ENCODE results near the gene OAT. TPM values are rescaled to one million over a fixed set of nuclear protein-coding genes. Genes with fewer than 3 reads are reported as not detected.

Gene OAT
- total RNA-seq, 6 experiments from 2014 or later, result 126 to 158 (median 137) TPM

DNA sequence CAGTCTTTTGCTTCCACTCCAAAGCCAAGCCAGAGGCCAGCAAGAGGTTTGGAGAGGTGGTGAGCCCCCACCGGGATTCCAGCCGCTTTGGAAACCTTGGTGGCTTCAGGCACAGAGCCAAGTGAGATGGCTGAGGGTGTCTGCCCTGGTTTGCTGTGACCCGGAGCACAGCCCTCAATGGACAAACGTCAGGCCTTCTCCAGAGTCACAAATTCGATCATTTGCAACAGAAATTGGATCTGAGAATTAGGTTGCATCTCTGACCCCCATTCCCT, 32.0 kb upstream of the OAT start:
- H3K4me1 Mint-ChIP-seq (ENCODE audit: low read depth), result peaks cover 6% of the 10 kb centered on the region; the same call in 1 of the 2 replicates
- no peaks in the 10 kb centered on the region for H3K9me3 Mint-ChIP-seq
- H3K36me3 Mint-ChIP-seq (ENCODE audit: low read depth), result no peaks in the 10 kb centered on the region
- DNase-seq, result no peak
- H3K4me3 Mint-ChIP-seq, result no peak overlapping the region
- TF ChIP-seq, protein P1, sequence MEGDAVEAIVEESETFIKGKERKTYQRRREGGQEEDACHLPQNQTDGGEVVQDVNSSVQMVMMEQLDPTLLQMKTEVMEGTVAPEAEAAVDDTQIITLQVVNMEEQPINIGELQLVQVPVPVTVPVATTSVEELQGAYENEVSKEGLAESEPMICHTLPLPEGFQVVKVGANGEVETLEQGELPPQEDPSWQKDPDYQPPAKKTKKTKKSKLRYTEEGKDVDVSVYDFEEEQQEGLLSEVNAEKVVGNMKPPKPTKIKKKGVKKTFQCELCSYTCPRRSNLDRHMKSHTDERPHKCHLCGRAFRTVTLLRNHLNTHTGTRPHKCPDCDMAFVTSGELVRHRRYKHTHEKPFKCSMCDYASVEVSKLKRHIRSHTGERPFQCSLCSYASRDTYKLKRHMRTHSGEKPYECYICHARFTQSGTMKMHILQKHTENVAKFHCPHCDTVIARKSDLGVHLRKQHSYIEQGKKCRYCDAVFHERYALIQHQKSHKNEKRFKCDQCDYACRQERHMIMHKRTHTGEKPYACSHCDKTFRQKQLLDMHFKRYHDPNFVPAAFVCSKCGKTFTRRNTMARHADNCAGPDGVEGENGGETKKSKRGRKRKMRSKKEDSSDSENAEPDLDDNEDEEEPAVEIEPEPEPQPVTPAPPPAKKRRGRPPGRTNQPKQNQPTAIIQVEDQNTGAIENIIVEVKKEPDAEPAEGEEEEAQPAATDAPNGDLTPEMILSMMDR (IDR thresholded peaks at IDR 0.05), result no peak
- H3K27me3 Mint-ChIP-seq (ENCODE audit: insufficient read depth), result peaks cover 88% of the 10 kb centered on the region
- H3K27ac Mint-ChIP-seq, result no peak overlapping the region

DNA sequence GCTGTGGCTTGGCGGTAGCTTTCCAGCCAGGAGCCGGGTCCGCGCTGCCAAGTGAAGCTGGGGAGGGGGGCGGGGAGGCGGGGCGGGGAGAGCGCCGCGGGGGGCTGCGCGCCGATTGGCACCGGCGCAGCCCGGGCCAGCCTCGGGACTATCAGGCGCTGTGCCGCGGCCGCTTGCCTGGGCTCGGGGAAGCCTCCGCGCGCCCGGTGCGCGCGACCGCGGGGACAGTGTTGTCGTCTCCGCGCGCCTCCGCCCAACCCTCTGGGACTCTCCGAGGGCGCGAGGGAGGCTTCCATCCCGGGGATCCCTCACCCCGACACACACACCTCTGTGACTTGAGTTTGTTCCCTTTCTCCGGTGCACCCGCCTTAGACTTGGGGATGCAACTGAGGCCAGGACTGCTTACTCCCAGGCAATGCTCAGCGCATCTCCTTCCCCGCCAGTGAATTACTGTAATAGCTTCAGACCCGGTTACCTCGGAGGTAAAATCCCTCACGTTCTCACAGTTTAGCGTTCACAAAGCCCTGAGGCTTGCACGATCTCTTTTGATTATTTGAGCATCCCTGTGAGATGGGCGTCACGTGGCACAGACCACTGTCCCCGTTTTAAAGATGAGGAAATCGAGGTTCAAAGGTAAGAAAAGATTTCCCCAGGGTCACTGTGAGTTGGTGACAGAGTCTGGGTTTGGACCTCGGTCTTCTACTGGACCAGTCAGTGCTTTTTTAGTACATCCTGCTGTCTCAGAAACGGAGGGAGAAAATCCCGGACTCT, 31.5 kb upstream of the OAT start, which contains the start of gene NKX1-2:
Gene NKX1-2 (minus strand): TSS at position 24 of the 771 bp plus-strand sequence. CDS start 92 bp downstream, outside the sequence.
- TF ChIP-seq, protein P1 (IDR thresholded peaks at IDR 0.05), result no peak
- DNase-seq, result no peak
- Mint-ChIP-seq H3K27ac (no peak within 1 kb of the TSS), H3K36me3 (ENCODE audit: low read depth) (no peaks in the 10 kb centered on the region), H3K9me3 (no peaks in the 10 kb centered on the region), H3K4me3 (no peak within 1 kb of the TSS; the same call in 1 of the 2 replicates), H3K4me1 (ENCODE audit: low read depth) (peaks cover 6% of the 10 kb centered on the region; the same call in 1 of the 2 replicates), H3K27me3 (ENCODE audit: insufficient read depth) (peaks cover 87% of the 10 kb centered on the region)

- peaks cover 87% of the 10 kb centered on the region for H3K27me3 Mint-ChIP-seq (ENCODE audit: insufficient read depth)
- TF ChIP-seq, protein P1 (IDR thresholded peaks at IDR 0.05), result no peak
- no peaks in the 10 kb centered on the region for H3K9me3 Mint-ChIP-seq
- DNase-seq, result no peak
- no peaks in the 10 kb centered on the region for H3K36me3 Mint-ChIP-seq (ENCODE audit: low read depth)
- H3K4me1 Mint-ChIP-seq (ENCODE audit: low read depth), result peaks cover 6% of the 10 kb centered on the region; the same call in 1 of the 2 replicates
- H3K27ac Mint-ChIP-seq, result no peak overlapping the region
- H3K4me3 Mint-ChIP-seq, result no peak overlapping the region
Observed at GRCh38 chr10:124449170-124450011, 30.7 kb upstream of the OAT start.

DNA sequence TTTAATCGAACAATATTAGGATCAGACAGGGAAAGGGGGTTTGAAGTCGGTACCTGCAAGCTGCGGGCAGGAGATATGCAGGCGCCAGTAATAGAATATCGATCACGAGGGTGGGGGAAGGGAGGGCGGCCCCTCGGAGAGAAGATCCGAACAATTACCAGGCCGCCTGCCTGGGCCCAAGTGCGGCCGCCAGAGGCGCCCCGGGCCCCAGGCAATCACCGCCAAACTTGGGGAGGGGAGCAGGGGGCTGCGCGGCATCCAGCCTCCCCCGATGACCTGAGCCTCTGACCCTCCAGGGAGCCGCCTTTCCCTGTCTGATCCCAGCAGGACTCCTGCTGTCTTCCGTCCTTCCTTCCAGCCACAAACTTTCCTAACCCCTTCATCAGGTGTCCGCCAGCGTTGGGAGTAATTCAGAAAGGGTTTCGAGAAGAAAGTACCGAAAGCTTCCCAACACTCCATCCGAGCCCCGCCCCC, 30.0 kb upstream of the OAT start:
- no peak for DNase-seq
- H3K9me3 Mint-ChIP-seq, result no peaks in the 10 kb centered on the region
- TF ChIP-seq, protein P1 (IDR thresholded peaks at IDR 0.05), result 0 out of 2 replicates have a peak, but pooled peaks have one; percentile 10
- peaks cover 6% of the 10 kb centered on the region; the same call in 1 of the 2 replicates for H3K4me1 Mint-ChIP-seq (ENCODE audit: low read depth)
- H3K36me3 Mint-ChIP-seq (ENCODE audit: low read depth), result no peaks in the 10 kb centered on the region
- H3K27ac Mint-ChIP-seq, result no peak overlapping the region
- no peak overlapping the region for H3K4me3 Mint-ChIP-seq
- H3K27me3 Mint-ChIP-seq (ENCODE audit: insufficient read depth), result peaks cover 86% of the 10 kb centered on the region

- TF ChIP-seq, protein P1 (IDR thresholded peaks at IDR 0.05), result no peak
- H3K36me3 Mint-ChIP-seq (ENCODE audit: low read depth), result no peaks in the 10 kb centered on the region
- no peak for DNase-seq
- no peak overlapping the region for H3K4me3 Mint-ChIP-seq
- peaks cover 6% of the 10 kb centered on the region; the same call in 1 of the 2 replicates for H3K4me1 Mint-ChIP-seq (ENCODE audit: low read depth)
- no peaks in the 10 kb centered on the region for H3K9me3 Mint-ChIP-seq
- H3K27me3 Mint-ChIP-seq (ENCODE audit: insufficient read depth), result peaks cover 81% of the 10 kb centered on the region
- no peak overlapping the region for H3K27ac Mint-ChIP-seq
Observed at GRCh38 chr10:124447751-124448466, 29.2 kb upstream of the OAT start.

All from HFFc6 (cell line).